ENCODE measurements around the gene CFAP299.
A peak's percentile ranks its signal among the peaks of the same experiment; 100 is the strongest.
"Not testable (repeated sequence)": the region's sequence is repeated elsewhere in the genome, so short reads cannot be mapped to it uniquely, and the experiment has no call there.

CFAP299 gene

GRCh38 chr4:80333121-80333520, 2.4 kb upstream of the CFAP299 start:
- DNase-seq: no peak

DNA sequence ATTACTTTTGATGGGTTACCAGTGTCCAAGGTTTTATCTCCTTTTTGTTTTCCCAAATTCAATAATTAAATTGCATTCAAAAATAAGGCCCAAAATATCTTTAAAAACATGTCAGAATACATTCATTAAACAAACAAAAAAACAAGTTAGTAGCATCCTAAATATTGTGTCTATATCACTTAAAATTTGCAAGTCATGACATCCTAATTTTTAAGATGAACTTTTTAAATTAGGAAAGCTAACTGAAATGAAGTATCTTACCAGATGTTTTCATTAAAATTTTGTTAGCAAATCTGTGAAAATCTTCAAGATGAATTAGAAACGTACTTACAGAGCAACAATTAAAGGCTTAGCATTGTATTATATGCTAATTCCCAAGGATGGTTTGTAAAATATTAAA, 962 bp upstream of the CFAP299 start:
- DNase-seq: no peak

GRCh38 chr4:80335226-80335553, 340 bp upstream of the CFAP299 start:
- no peak for DNase-seq

DNA sequence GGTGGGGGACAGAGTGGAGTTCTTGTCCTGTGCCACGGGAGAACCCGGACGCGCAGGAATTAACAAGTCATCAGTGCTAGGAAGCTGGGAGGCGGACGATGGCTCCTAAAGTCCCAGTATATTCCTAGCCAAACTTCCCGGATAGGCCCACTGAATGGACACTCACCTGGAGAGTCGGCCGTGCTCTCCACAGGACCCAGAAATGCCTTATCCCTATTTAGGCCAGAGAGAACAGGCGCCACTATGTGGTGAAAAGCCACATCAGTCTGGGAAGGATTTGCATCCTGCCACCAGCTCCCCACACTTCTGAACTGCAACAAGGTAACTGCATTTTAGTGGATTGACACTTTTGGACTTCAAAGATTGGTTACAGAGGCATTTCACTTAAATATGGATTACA, 1.1 kb downstream of the CFAP299 start:
- DNase-seq: peak; percentile 44 to 70

- no peak for DNase-seq
Measured at GRCh38 chr4:80340036-80340435, 4.5 kb downstream of the CFAP299 start.

GRCh38 chr4:80342684-80343083, 7.2 kb downstream of the CFAP299 start:
- DNase-seq: not testable (repeated sequence)

DNA sequence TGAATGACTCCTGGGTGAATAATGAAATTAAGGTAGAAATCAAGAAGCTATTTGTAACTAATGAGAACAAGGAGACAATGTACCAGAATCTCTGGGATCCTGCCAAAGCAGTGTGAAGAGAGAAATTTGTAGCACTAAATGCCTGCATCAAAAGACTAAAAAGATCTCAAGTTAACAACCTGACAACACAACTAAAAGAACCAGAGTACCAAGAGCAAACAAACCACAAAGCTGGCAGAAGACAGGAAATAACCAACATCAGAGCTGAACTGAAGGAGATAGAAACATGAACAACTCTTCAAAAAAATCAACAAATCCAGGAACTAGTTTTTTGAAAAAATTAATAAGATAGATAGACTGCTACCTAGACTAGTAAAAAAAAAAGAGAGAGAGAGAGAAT, 8.4 kb downstream of the CFAP299 start:
- DNase-seq: no peak

DNA sequence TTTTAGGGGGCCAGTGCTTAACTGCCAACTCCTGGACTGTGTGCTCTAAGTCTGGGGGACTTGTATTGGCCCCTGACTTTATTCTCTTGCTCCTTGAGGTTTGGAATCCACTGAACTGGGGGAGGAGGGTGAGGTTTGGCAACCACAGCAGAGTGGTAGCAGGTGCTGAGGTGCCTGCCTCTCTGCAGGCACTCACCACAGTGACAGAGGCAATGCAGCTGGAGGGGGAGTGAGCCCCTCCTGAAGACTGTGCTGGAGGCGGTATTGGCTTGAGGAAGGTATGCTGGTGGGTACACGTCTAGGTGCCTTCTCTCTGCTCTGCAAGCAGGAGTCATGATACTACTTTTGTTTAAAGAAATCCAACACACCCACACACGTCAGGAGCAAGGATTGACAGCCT, 24.6 kb downstream of the CFAP299 start:
- DNase-seq: no peak

DNA sequence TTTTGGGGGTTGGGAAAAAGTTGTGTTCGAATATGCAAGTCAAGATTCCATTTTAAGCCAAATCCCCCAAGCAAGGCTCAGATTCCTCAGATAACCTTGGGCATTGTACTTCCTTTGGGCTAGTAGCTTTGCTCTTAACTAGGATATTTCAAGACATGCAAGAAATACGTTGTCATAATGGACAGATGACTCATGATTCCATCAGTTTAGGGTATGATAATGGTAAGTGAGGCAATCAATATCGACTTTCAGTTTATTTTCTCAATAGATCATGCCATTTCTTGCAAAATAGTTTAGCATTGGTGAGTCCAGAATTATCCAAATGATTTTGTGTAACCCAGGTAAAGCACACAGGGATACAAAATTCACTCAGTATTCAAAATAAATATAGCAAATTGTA, 25.4 kb downstream of the CFAP299 start:
- no peak for DNase-seq

- peak in 1 of 2 experiments; percentile 6 for DNase-seq
Measured at GRCh38 chr4:80361329-80361900, 25.9 kb downstream of the CFAP299 start.

DNA sequence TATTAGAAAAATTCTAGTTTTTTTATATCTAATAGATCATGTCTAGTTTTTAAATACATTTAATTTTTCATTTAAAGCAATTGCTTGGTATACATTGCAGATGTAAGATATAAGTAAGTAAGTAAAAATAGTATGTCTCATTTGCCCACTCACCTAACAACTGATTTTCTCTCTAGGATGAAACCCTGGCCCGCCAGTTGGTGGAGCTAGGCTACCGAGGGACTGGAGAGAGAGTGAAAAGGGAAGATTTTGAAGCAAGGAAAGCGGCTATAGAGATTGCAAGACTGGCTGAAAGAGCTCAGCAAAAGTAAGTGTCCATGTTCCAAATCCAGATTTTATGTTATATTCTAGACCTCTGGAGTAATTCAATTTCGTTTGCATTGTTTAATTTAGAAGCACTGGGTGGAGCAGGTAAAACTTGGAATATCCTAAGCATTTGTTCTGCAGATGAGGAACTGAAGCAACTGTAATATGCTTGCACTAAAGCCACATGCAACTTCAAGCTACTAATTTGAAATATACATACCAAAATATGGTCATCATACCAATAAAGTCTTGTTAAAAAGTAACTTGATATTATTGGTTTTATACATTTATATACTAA, 27.1 kb downstream of the CFAP299 start:
- DNase-seq: peak; percentile 7 to 36

DNA sequence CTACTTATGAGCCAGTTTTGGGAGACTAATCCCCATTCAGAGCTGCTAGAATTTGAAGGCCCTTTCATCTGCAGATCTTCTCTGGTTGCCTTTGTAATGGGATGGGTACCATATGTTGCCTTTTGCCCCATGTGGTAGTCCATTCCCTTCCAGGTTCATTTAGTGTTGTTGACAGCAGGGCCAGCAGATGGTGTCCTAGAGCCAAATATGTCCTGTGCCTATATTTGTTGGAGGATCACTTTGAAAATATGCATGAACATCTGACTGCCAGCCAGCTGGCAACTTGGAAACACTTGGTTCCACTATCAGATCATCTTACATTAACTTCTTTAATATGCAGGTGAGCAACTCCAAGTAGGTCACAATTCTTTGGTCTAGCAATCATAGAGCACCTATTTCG, 30.4 kb downstream of the CFAP299 start:
- peak; percentile 6 to 34 for DNase-seq

GRCh38 chr4:80367737-80368136, 32.2 kb downstream of the CFAP299 start:
- DNase-seq: no peak

DNA sequence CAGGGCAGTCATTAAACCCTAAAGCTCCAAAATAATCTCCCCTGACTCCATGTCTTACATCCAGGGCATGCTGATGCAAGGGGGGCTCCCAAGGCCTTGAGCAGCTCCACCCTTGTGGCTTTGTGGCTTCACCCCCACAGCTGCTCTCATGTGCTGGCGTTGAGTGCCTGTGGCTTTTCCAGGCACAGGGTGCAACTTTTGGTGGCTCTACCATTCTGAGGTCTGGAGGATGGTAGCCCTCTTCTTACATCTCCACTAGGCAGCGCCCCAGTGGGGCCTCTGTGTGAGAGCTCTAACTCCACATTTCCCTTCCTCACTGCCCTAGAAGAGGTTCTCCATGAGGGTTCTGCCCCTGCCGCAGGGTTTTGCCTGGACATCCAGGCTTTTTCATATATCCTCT, 35.1 kb downstream of the CFAP299 start:
- no peak for DNase-seq

DNA sequence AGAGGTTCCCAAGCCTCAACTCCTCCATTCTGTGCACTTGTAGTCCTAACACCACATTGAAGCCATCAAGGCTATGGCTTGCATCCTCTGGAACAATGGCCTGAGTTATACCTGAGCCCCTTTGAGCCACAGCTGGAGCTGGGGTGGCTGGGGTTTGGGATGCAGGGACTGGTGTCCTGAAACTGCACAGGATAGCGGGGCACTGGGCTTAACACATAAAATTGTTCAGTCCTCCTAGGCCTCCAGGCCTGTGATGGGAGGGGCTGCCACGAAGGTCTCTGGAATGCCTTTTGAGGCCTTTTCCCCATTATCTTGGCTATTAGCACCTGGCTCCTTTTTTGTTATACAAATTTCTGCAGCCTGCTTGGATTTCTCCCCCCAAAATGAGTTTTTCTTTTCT, 35.5 kb downstream of the CFAP299 start:
- DNase-seq: no peak

- DNase-seq: no peak
Measured at GRCh38 chr4:80374180-80374579, 38.6 kb downstream of the CFAP299 start.

GRCh38 chr4:80382090-80382832, 46.7 kb downstream of the CFAP299 start:
- DNase-seq: no peak

DNA sequence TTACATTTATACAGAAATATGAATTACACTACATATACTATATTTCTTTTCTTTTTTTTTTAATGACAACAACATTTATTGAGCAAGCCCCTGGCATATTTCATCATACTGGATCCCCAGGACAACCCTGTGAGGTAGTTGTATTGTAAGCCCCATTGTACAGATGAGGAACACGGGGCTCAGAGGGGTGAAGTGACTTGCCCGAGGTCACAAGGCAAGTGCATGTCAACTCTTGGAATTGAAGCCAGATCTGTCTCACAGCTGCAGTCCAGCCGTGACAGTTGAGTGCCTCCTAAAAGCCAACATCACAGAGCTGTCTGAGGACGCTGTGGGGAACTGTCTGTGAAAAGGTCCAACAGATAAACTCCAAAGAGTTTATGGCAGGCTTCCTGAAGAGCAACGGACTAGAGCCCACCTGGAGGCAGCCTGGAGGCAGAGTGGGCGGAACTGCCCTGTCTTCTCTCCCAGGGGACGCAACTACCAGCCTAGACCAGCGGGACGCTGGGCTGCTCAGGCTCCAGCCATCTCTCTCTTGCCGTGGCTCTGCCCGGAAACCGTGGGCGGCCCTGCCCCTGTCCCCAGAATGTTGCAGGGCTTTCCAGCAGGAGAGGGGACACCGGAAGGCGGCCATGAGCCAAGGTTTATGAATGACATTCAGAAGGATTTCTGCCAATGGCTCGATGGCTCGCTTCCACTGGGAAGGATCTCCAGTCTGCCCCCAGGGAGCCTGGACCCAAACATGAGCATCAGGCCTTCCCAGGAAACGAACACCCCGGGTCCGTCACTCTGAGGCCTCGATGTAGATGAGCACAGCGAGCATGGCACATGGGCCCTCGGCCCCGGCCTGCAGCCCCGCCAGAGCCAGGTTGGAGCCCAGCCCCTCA, 50.1 kb downstream of the CFAP299 start:
- DNase-seq: no peak

DNA sequence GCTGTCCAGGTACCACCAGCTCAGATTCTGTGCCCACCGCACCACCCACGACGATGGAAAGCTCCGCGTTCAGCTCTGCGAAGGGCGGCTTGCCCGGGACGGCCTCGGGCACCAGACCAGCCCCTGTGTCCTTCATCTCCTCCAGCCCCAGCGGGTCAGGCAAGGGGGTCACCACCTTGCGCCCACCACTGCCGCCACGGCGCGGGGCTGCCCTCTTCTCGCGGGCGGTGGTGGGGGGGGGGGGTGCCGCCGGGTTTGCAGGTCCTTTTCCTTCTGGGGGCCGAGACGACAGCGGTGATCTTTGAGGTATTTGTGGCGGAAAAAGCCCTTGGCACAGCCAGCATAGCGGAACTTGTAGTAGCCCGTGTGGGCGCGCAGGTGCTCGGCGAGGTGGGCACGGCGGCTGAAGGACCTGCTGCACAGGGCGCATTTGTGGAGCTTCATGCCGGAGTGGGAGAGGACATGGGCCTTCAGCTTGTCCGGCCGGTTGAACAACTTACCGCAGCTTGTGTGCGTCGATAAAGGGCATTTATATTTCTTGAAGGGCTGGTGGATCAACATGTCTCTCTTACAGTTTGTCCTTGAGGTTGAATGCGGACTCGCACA, 50.9 kb downstream of the CFAP299 start:
- DNase-seq: no peak

DNA sequence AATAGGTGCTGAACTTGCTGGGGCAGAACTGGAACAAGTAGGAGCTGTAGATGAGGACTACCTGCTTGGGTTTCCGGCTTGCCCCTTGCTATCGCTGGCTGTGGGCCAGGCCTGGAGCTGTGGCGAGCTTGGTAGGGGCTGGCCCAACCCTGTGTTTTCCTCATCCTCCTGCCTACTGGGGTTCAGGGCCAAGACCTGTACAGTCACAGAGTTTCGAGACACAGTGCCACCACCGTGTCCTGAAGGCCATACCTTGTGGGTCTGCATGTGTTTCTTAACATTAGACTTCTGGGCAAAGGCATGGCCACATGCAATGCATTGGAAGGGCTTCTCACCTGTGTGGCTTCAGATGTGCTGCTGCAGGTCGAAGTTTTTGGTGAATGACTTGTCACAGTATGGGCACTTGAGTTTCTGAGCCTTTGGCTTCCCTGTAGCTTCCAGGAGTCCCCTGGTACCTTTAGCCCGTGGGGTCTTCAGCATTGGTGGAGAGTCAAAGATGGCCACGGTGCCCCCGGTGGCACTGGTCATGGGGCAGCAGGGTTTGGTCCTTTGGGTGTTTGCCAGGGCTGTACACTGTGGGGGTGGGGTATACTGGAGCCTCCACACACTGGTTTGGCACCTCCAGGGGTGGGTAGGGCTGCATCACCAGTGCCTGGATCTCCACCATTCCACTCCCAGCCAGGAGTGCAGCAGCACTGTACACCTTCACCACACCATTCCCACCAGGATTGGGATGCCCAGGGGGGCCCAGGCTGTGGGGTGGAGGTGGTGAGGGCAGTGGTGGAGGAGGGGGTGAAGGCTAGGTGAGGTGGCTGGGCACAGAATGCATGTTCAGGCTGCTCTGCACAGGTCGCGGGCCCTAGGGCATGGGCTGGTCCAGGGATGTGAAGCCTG, 52.1 kb downstream of the CFAP299 start:
- DNase-seq: no peak

- DNase-seq: no peak
Measured at GRCh38 chr4:80388284-80388607, 52.7 kb downstream of the CFAP299 start.

DNA sequence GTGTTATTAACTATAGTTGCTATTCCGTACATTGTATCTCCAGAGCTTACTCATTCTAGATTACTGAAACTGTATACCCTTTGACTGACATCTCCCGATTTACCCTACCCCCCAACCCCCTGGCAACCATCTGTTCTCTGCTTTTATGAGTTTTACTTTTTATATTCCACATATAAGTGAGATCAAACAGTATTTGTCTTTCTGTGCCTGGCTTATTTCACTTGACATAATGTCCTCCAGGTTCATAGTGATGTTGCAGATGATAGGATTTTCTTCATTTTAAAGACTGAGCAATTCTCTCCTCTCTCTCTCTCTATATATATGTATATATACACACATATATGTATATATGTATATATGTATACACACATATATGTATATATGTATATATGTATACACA, 54.6 kb downstream of the CFAP299 start:
- no peak for DNase-seq
